Activated gamma-delta T cell treated with anti-CD3 and anti-CD28 coated beads, Interleukin-2, amount 50 U/mL, for 16 hours (primary cell): ENCODE results near the gene CHCHD1.
"Not testable (repeated sequence)": the region's sequence is repeated elsewhere in the genome, so short reads cannot be mapped to it uniquely, and the experiment has no call there.

ENCODE experiments used
- DNase-seq: peaks from one replicate; pipeline ENCODE4 v3.0.0-alpha.2; 2020; ENCODE audit warnings: low read depth

The CHCHD1 gene

GRCh38 chr10:73813333-73813732 is 31.5 kb downstream of the CHCHD1 start:
- DNase-seq = no peak

GRCh38 chr10:73814276-73814895 is 32.5 kb downstream of the CHCHD1 start:
- no peak for DNase-seq

GRCh38 chr10:73814896-73815718 is 33.3 kb downstream of the CHCHD1 start:
- no peak for DNase-seq

GRCh38 chr10:73815719-73816030 is 33.8 kb downstream of the CHCHD1 start:
- no peak for DNase-seq

- no peak for DNase-seq
Observed at GRCh38 chr10:73816917-73817729, 35.3 kb downstream of the CHCHD1 start.

GRCh38 chr10:73817826-73818225 is 36.0 kb downstream of the CHCHD1 start:
- no peak for DNase-seq

GRCh38 chr10:73818402-73818801 is 36.6 kb downstream of the CHCHD1 start:
- DNase-seq = no peak

- DNase-seq = no peak
Observed at GRCh38 chr10:73819081-73819480, 37.2 kb downstream of the CHCHD1 start.

GRCh38 chr10:73819513-73820093 is 37.8 kb downstream of the CHCHD1 start:
- DNase-seq = no peak

- DNase-seq = no peak
Observed at GRCh38 chr10:73823391-73823790, 41.5 kb downstream of the CHCHD1 start.

- no peak for DNase-seq
Observed at GRCh38 chr10:73824146-73824725, 42.4 kb downstream of the CHCHD1 start.

GRCh38 chr10:73827346-73828089 is 45.7 kb downstream of the CHCHD1 start:
- DNase-seq = no peak

GRCh38 chr10:73828161-73828560 is 46.3 kb downstream of the CHCHD1 start:
- no peak for DNase-seq

GRCh38 chr10:73829090-73829489 is 47.2 kb downstream of the CHCHD1 start:
- DNase-seq = not testable (repeated sequence)
